ENCODE data around the gene KCNK1.
"Not testable (repeated sequence)": the region's sequence is repeated elsewhere in the genome, so short reads cannot be mapped to it uniquely, and the experiment has no call there.

KCNK1 gene

GRCh38 chr1:233677690-233678354 lies 63.9 kb downstream of the KCNK1 start:
- Histone ChIP-seq H4K20me1 (ENCODE audit: insufficient read depth, low read length) (no peaks in the 10 kb centered on the region), H3K79me2 (ENCODE audit: low read length) (no peaks in the 10 kb centered on the region), H3K4me2 (ENCODE audit: low read length) (no peak overlapping the region), H3K27me3 (ENCODE audit: low read depth, low read length) (no peaks in the 10 kb centered on the region), H3K4me1 (ENCODE audit: low read length) (peaks cover 35% of the 10 kb centered on the region), H3K9me3 (ENCODE audit: insufficient read depth, low read length) (peaks cover 11% of the 10 kb centered on the region; the same call in 1 of the 2 replicates), H2AFZ (ENCODE audit: low read depth, low read length) (no peak overlapping the region), H3K27ac (ENCODE audit: low read length) (no peak overlapping the region), H3K4me3 (ENCODE audit: low read length) (no peak overlapping the region), H3K9ac (ENCODE audit: low read length) (no peak overlapping the region), H3K36me3 (replicated peaks; ENCODE audit: low read depth, low read length) (peaks cover 18% of the 10 kb centered on the region)
- no peak for TF ChIP-seq CTCF (IDR thresholded peaks at IDR 0.05; ENCODE audit: low read depth, low read length)
- no peak for TF ChIP-seq EZH2phosphoT487 (IDR thresholded peaks at IDR 0.05; ENCODE audit: low read depth)

- H3K27me3 ChIP-seq (ENCODE audit: low read depth, low read length), result no peaks in the 10 kb centered on the region
- no peak overlapping the region for H3K9ac ChIP-seq (ENCODE audit: low read length)
These were observed 65.1 kb downstream of the KCNK1 start for GRCh38 chr1:233679030-233679429.

GRCh38 chr1:233679591-233680373 lies 65.9 kb downstream of the KCNK1 start:
- Histone ChIP-seq H3K27me3 (ENCODE audit: low read depth, low read length) (no peaks in the 10 kb centered on the region), H2AFZ (ENCODE audit: low read depth, low read length) (no peak overlapping the region), H3K9me3 (ENCODE audit: insufficient read depth, low read length) (peaks cover 8% of the 10 kb centered on the region; the same call in 1 of the 2 replicates), H3K9ac (ENCODE audit: low read length) (no peak overlapping the region), H3K36me3 (replicated peaks; ENCODE audit: low read depth, low read length) (peaks cover 12% of the 10 kb centered on the region), H3K27ac (ENCODE audit: low read length) (no peak overlapping the region), H3K79me2 (ENCODE audit: low read length) (no peaks in the 10 kb centered on the region), H3K4me2 (ENCODE audit: low read length) (no peak overlapping the region), H3K4me3 (ENCODE audit: low read length) (no peak overlapping the region), H4K20me1 (ENCODE audit: insufficient read depth, low read length) (no peaks in the 10 kb centered on the region), H3K4me1 (ENCODE audit: low read length) (peaks cover 16% of the 10 kb centered on the region)
- no peak for TF ChIP-seq CTCF (IDR thresholded peaks at IDR 0.05; ENCODE audit: low read depth, low read length)

More at GRCh38 chr1:233679030-233679429, 65.1 kb downstream of the KCNK1 start:
- Histone ChIP-seq H4K20me1 (ENCODE audit: insufficient read depth, low read length) (no peaks in the 10 kb centered on the region), H3K4me2 (ENCODE audit: low read length) (no peak overlapping the region), H3K36me3 (replicated peaks; ENCODE audit: low read depth, low read length) (peaks cover 18% of the 10 kb centered on the region), H2AFZ (ENCODE audit: low read depth, low read length) (no peak overlapping the region), H3K4me3 (ENCODE audit: low read length) (no peak overlapping the region), H3K4me1 (ENCODE audit: low read length) (peaks cover 23% of the 10 kb centered on the region), H3K27ac (ENCODE audit: low read length) (no peak overlapping the region), H3K79me2 (ENCODE audit: low read length) (no peaks in the 10 kb centered on the region), H3K9me3 (ENCODE audit: insufficient read depth, low read length) (peaks cover 11% of the 10 kb centered on the region; the same call in 1 of the 2 replicates)
- TF ChIP-seq EZH2phosphoT487 (IDR thresholded peaks at IDR 0.05; ENCODE audit: low read depth), result no peak
- no peak for TF ChIP-seq CTCF (IDR thresholded peaks at IDR 0.05; ENCODE audit: low read depth, low read length)

- Histone ChIP-seq H3K27ac (ENCODE audit: low read length) (no peak overlapping the region), H3K9ac (ENCODE audit: low read length) (no peak overlapping the region), H3K4me2 (ENCODE audit: low read length) (no peak overlapping the region), H3K4me3 (ENCODE audit: low read length) (no peak overlapping the region), H2AFZ (ENCODE audit: low read depth, low read length) (no peak overlapping the region), H3K9me3 (ENCODE audit: insufficient read depth, low read length) (no peaks in the 10 kb centered on the region), H4K20me1 (ENCODE audit: insufficient read depth, low read length) (no peaks in the 10 kb centered on the region), H3K79me2 (ENCODE audit: low read length) (no peaks in the 10 kb centered on the region), H3K27me3 (ENCODE audit: low read depth, low read length) (no peaks in the 10 kb centered on the region), H3K36me3 (replicated peaks; ENCODE audit: low read depth, low read length) (no peaks in the 10 kb centered on the region), H3K4me1 (ENCODE audit: low read length) (peaks cover 1% of the 10 kb centered on the region; the same call in 1 of the 2 replicates)
- TF ChIP-seq CTCF (IDR thresholded peaks at IDR 0.05; ENCODE audit: low read depth, low read length) (no peak), EZH2phosphoT487 (IDR thresholded peaks at IDR 0.05; ENCODE audit: low read depth) (no peak)
These were observed 67.4 kb downstream of the KCNK1 start for GRCh38 chr1:233681285-233681684.

GRCh38 chr1:233686653-233687052 lies 72.7 kb downstream of the KCNK1 start:
- not testable (repeated sequence) for H3K9ac ChIP-seq (ENCODE audit: low read length); H3K27me3 ChIP-seq (ENCODE audit: low read depth, low read length); H3K9me3 ChIP-seq (ENCODE audit: insufficient read depth, low read length); H3K36me3 ChIP-seq (replicated peaks; ENCODE audit: low read depth, low read length); H3K4me2 ChIP-seq (ENCODE audit: low read length); H2AFZ ChIP-seq (ENCODE audit: low read depth, low read length); H3K4me1 ChIP-seq (ENCODE audit: low read length); H3K4me3 ChIP-seq (ENCODE audit: low read length); H4K20me1 ChIP-seq (ENCODE audit: insufficient read depth, low read length); H3K27ac ChIP-seq (ENCODE audit: low read length); H3K79me2 ChIP-seq (ENCODE audit: low read length)

Measured in OCI-LY3 (cell line).